GM12878 (cell line): ENCODE data around the gene CLASRP. TPM values are rescaled to one million over a fixed set of nuclear protein-coding genes. Genes with fewer than 3 reads are reported as not detected.

Experiments
- CHD2 ChIP-seq: IDR thresholded peaks from 2 replicates; pipeline ENCODE4 v1.6.1; 2011; ENCODE audit warnings: low read depth, low read length, improper control_type of control experiment, borderline replicate concordance
- CREB1 ChIP-seq: IDR thresholded peaks from 2 replicates; pipeline ENCODE4 v1.6.1; 2012; ENCODE audit warnings: low read depth, mild to moderate bottlenecking, inconsistent platforms
- CTCF ChIP-seq, 3 experiments: IDR thresholded peaks in 2 of 3; conservative IDR thresholded peaks in 1 of 3; 2 replicates each; pipeline ENCODE4 v1.5.1; 2011; ENCODE audit warnings: low read depth in 3 of 3, low read length in 3 of 3, mild to moderate bottlenecking in 3 of 3, control low read depth in 2 of 3, moderate library complexity in 2 of 3, inconsistent platforms in 1 of 3, mixed read lengths in 1 of 3; ENCODE audit not compliant: control insufficient read depth in 2 of 3, insufficient read depth in 1 of 3; ENCODE audit errors: extremely low read depth in 1 of 3
- DPF2 ChIP-seq: fragments of 450-650 bp; IDR thresholded peaks from 2 replicates; pipeline ENCODE4 v1.6.1; 2017; ENCODE audit warnings: mild to moderate bottlenecking
- GATAD2B ChIP-seq: fragments of 450-650 bp; conservative IDR thresholded peaks from 2 replicates; pipeline ENCODE4 v1.6.1; 2017; ENCODE audit warnings: low read depth, mild to moderate bottlenecking, moderate library complexity
- HDAC6 ChIP-seq: fragments of 200-600 bp; sonication (generic); IDR thresholded peaks from one replicate; pipeline ENCODE4 v1.8.0; 2017; ENCODE audit warnings: antibody characterized with exemption; ENCODE audit not compliant: unreplicated experiment
- IKZF2 ChIP-seq, 2 experiments: fragments of 450-650 bp; IDR thresholded peaks; 2 replicates each; pipeline ENCODE4 v1.6.1; 2017; ENCODE audit warnings: mild to moderate bottlenecking in 2 of 2, moderate library complexity in 2 of 2
- JUNB ChIP-seq: IDR thresholded peaks from 2 replicates; pipeline ENCODE4 v1.6.1; 2016; ENCODE audit warnings: antibody characterized with exemption, mild to moderate bottlenecking
- KLF5 ChIP-seq: fragments of 450-650 bp; IDR thresholded peaks from 2 replicates; pipeline ENCODE4 v1.6.1; 2014; ENCODE audit warnings: mild to moderate bottlenecking; ENCODE audit not compliant: partially characterized antibody
- MAX ChIP-seq: IDR thresholded peaks from 2 replicates; pipeline ENCODE4 v1.6.1; 2012; ENCODE audit warnings: low read depth, low read length, improper control_type of control experiment
- NR2C2 ChIP-seq: IDR thresholded peaks from 2 replicates; pipeline ENCODE4 v1.6.1; 2011; ENCODE audit warnings: borderline replicate concordance, low read depth; ENCODE audit not compliant: control insufficient read depth, insufficient read length
- PKNOX1 ChIP-seq: fragments of 450-650 bp; IDR thresholded peaks from 2 replicates; pipeline ENCODE4 v1.6.1; 2016; ENCODE audit warnings: mild to moderate bottlenecking
- POLR2AphosphoS2 ChIP-seq: IDR thresholded peaks from 2 replicates; pipeline ENCODE4 v1.6.1; 2011; ENCODE audit warnings: low read depth, mild to moderate bottlenecking, low read length, improper control_type of control experiment, moderate library complexity
- SMAD1 ChIP-seq: fragments of 450-650 bp; IDR thresholded peaks from 2 replicates; pipeline ENCODE4 v1.6.1; 2018; ENCODE audit warnings: mild to moderate bottlenecking, low read depth; ENCODE audit not compliant: partially characterized antibody
- SP1 ChIP-seq: IDR thresholded peaks from one replicate; pipeline ENCODE4 v1.6.1; 2011; ENCODE audit warnings: low read depth, low read length
- SREBF2 ChIP-seq: IDR thresholded peaks from 2 replicates; pipeline ENCODE4 v1.6.1; 2012; ENCODE audit warnings: mild to moderate bottlenecking, low read length
- STAT1 ChIP-seq: fragments of 450-650 bp; conservative IDR thresholded peaks from 2 replicates; pipeline ENCODE4 v1.6.1; 2014; ENCODE audit warnings: antibody characterized with exemption, mild to moderate bottlenecking
- SUPT20H ChIP-seq: IDR thresholded peaks from 2 replicates; pipeline ENCODE4 v1.6.1; 2011; ENCODE audit warnings: low read depth, mild to moderate bottlenecking, low read length, moderate library complexity, borderline replicate concordance; ENCODE audit not compliant: control insufficient read depth
- TARDBP ChIP-seq: IDR thresholded peaks from 2 replicates; pipeline ENCODE4 v1.6.1; 2016; ENCODE audit warnings: borderline replicate concordance
- TCF3 ChIP-seq: IDR thresholded peaks from 2 replicates; pipeline ENCODE4 v1.6.1; 2012; ENCODE audit warnings: low read depth, mild to moderate bottlenecking, low read length, borderline replicate concordance; ENCODE audit not compliant: insufficient read depth
- ZBTB33 ChIP-seq: fragments of 450-650 bp; IDR thresholded peaks from 2 replicates; pipeline ENCODE4 v1.6.1; 2017; ENCODE audit warnings: mild to moderate bottlenecking
- ZNF687 ChIP-seq: fragments of 450-650 bp; IDR thresholded peaks from 2 replicates; pipeline ENCODE4 v1.6.1; 2017; ENCODE audit warnings: mild to moderate bottlenecking, moderate library complexity
- ZSCAN29 ChIP-seq: fragments of 450-650 bp; IDR thresholded peaks from 2 replicates; pipeline ENCODE4 v1.6.1; 2017; ENCODE audit warnings: mild to moderate bottlenecking, moderate library complexity
- polyA plus RNA-seq, 11 experiments: library from polyadenylated mRNA; depleted of rRNA in 4 of 11; unstranded in 6 of 11; stranded (reverse) in 5 of 11; fragments of >200 nt; fragmentation: Nextera tagmentation in 4 of 11; fragmentation: Illumina TruSeq in 1 of 11; extraction: Ambion mirVana in 4 of 11; extraction: Trizol in 1 of 11; gene quantifications; 1 replicate in 1 of 11; 2 replicates in 10 of 11; pipeline versions ENCODE4 v1.2.1 to v1.2.3, GENCODE V29; 2011 to 2016; ENCODE audit warnings: inconsistent platforms in 2 of 11, missing spikeins in 2 of 11, low read depth in 1 of 11
- total RNA-seq, 4 experiments: library from RNA; depleted of rRNA in 3 of 4; stranded (reverse); fragments of >200 nt in 3 of 4; fragmentation: Illumina TruSeq in 1 of 4; extraction: Trizol in 1 of 4; gene quantifications; 2 replicates each; pipeline versions ENCODE4 v1.2.1 to v1.2.3, GENCODE V29; 2013 to 2021

Gene CLASRP
- total and polyA plus RNA-seq, 10 of the 15 experiments (the other 5 are each of a cell fraction or from before 2014, with no cell fraction given), result 0.68 to 75.8 (median 30.2) TPM

- TF ChIP-seq ZBTB33 (no peak), SMAD1 (no peak), JUNB (no peak), DPF2 (no peak), HDAC6 (no peak), CTCF (IDR thresholded peaks at IDR 0.05 in 2 of 3, conservative IDR thresholded peaks at IDR 0.05 in 1 of 3; ENCODE audit: control insufficient read depth in 2 of 3, extremely low read depth in 1 of 3, insufficient read depth in 1 of 3, low read depth in 3 of 3, low read length in 3 of 3) (peak in 1 of 3 experiments; percentile 33; a peak in 2 of 6 replicates), SP1 (no peak), CHD2 (0 out of 2 replicates have a peak, but pooled peaks have one; percentile 26), MAX (no peak), CREB1 (no peak), ZSCAN29 (no peak), SUPT20H (no peak), GATAD2B (0 out of 2 replicates have a peak, but pooled peaks have one; percentile 32), POLR2AphosphoS2 (no peak), SREBF2 (no peak), STAT1 (no peak), TCF3 (no peak), NR2C2 (no peak), ZNF687 (no peak), PKNOX1 (peak; percentile 24; the same call in 1 of the 2 replicates), KLF5 (no peak), IKZF2 (IDR thresholded peaks at IDR 0.05) (no peak), TARDBP (no peak)
These were observed 64.3 kb downstream of the CLASRP start (continued) for GRCh38 chr19:45103156-45103507.
